B cell (primary cell): ENCODE measurements around the gene CEP63. TPM values are rescaled to one million over a fixed set of nuclear protein-coding genes. Genes with fewer than 3 reads are reported as not detected.

Source experiments
- ATAC-seq: fragments of 200-7000 bp; cut with Tn5 transposase; one replicate; pipeline ENCODE4 v1.10.0; 2021; ENCODE audit warnings: low read depth, mild to moderate bottlenecking, moderate number of reproducible peaks, moderate library complexity
- CTCF ChIA-PET: fragments of 350-600 bp; sonication (Branson Sonifier 250); formaldehyde crosslinking; loops from one replicate; lab custom pipeline; 2021; ENCODE audit warnings: antibody characterized with exemption, inconsistent platforms; lab: Charles Lee
- POLR2A ChIA-PET: fragments of 350-600 bp; sonication (Branson Sonifier 250); formaldehyde crosslinking; loops from one replicate; lab custom pipeline; 2021; ENCODE audit warnings: antibody characterized with exemption; lab: Charles Lee
- DNase-seq: peaks from one replicate; pipeline ENCODE4 v3.0.0; 2013
- H2AFZ ChIP-seq: 2 replicates; pipeline ENCODE4 v1.6.1; 2012; ENCODE audit warnings: mild to moderate bottlenecking, low read depth, low read length; ENCODE audit not compliant: insufficient read depth, poor library complexity, severe bottlenecking
- H3K27ac ChIP-seq, 2 donors: 1 replicate in 1 of 2; 2 replicates in 1 of 2; pipeline ENCODE4 v1.5.1; 2012 to 2013; ENCODE audit warnings: low read length in 2 of 2, mild to moderate bottlenecking in 2 of 2, moderate library complexity in 1 of 2
- H3K27me3 ChIP-seq, 4 experiments: fragments of 200-600 bp in 1 of 4; sonication (generic) in 1 of 4; replicated peaks in 1 of 4; 1 replicate in 2 of 4; 2 replicates in 2 of 4; pipeline versions ENCODE4 v1.6.1 to v1.7.0; 2013 to 2016; ENCODE audit warnings: low read length in 3 of 4, mild to moderate bottlenecking in 2 of 4, mixed read lengths in 1 of 4, moderate library complexity in 1 of 4; ENCODE audit not compliant: insufficient read depth in 4 of 4, control insufficient read depth in 3 of 4; ENCODE audit errors: control extremely low read depth in 1 of 4
- H3K36me3 ChIP-seq, 2 experiments: replicated peaks in 1 of 2; 1 replicate in 1 of 2; 2 replicates in 1 of 2; pipeline versions ENCODE4 v1.6.1 to v1.7.1; 2013; ENCODE audit warnings: low read length in 1 of 2; ENCODE audit not compliant: insufficient read depth in 2 of 2, control insufficient read depth in 1 of 2; ENCODE audit errors: control extremely low read depth in 1 of 2, extremely low read depth in 1 of 2
- H3K4me1 ChIP-seq, 2 donors: fragments of 200-600 bp in 1 of 2; sonication (generic) in 1 of 2; 1 replicate in 1 of 2; 2 replicates in 1 of 2; pipeline versions ENCODE4 v1.5.1 to v1.6.1; 2013 to 2017; ENCODE audit warnings: low read length in 2 of 2; ENCODE audit not compliant: control insufficient read depth in 2 of 2, insufficient read depth in 2 of 2
- H3K4me2 ChIP-seq: replicated peaks from 2 replicates; pipeline ENCODE3; 2012; ENCODE audit warnings: mild to moderate bottlenecking, low read depth, low read length; ENCODE audit not compliant: poor library complexity, severe bottlenecking
- H3K4me3 ChIP-seq, 5 experiments: fragments of 200-600 bp in 1 of 5; sonication (generic) in 1 of 5; 1 replicate in 3 of 5; 2 replicates in 2 of 5; pipeline versions ENCODE4 v1.5.1 to v1.7.0; 2011 to 2016; ENCODE audit warnings: low read length in 4 of 5, mild to moderate bottlenecking in 4 of 5, low read depth in 2 of 5, control low read depth in 1 of 5, moderate library complexity in 1 of 5; ENCODE audit not compliant: insufficient read depth in 1 of 5; ENCODE audit errors: control extremely low read depth in 1 of 5, extremely low read depth in 1 of 5
- H3K79me2 ChIP-seq: fragments of 200-600 bp; sonication (generic); one replicate; pipeline ENCODE4 v1.6.0; 2016; ENCODE audit warnings: low read length; ENCODE audit not compliant: control insufficient read depth, insufficient read depth
- H3K9ac ChIP-seq: fragments of 200-600 bp; sonication (generic); 2 replicates; pipeline ENCODE4 v1.6.1; 2017; ENCODE audit warnings: mild to moderate bottlenecking, low read length, moderate library complexity
- H3K9me3 ChIP-seq, 3 donors: one replicate each; pipeline versions ENCODE4 v1.6.1 to v1.7.1; 2013; ENCODE audit warnings: low read length in 2 of 3; ENCODE audit not compliant: control insufficient read depth in 2 of 3, insufficient read depth in 1 of 3; ENCODE audit errors: control extremely low read depth in 1 of 3
- H4K20me1 ChIP-seq: 2 replicates; pipeline ENCODE4 v1.6.0; 2012; ENCODE audit warnings: mild to moderate bottlenecking, low read length; ENCODE audit not compliant: insufficient read depth, control insufficient read depth, poor library complexity, severe bottlenecking
- H3K27ac Mint-ChIP-seq: one replicate; pipeline ENCODE4 v1.8.0; 2021; ENCODE audit warnings: mixed read lengths
- H3K27me3 Mint-ChIP-seq: one replicate; pipeline ENCODE4 v1.8.0; 2021; ENCODE audit warnings: mixed read lengths
- H3K4me1 Mint-ChIP-seq: one replicate; pipeline ENCODE4 v1.8.0; 2021; ENCODE audit warnings: mixed read lengths
- H3K4me3 Mint-ChIP-seq: one replicate; pipeline ENCODE4 v1.8.0; 2021; ENCODE audit warnings: mixed read lengths
- H3K9me3 Mint-ChIP-seq: one replicate; pipeline ENCODE4 v1.8.0; 2022; ENCODE audit warnings: mixed read lengths; ENCODE audit not compliant: insufficient read depth
- EZH2 ChIP-seq: IDR thresholded peaks from 2 replicates; pipeline ENCODE4 v1.6.1; 2012; ENCODE audit warnings: borderline replicate concordance, low read depth, mild to moderate bottlenecking, moderate library complexity, low read length; ENCODE audit not compliant: insufficient read depth, poor library complexity, severe bottlenecking
- WGBS: methylation state at CpG from one replicate; pipeline ENCODE4 v1.1.5; 2013; ENCODE audit warnings: missing lambda C conversion rate; ENCODE audit not compliant: insufficient coverage; 5-methylcytosine and 5-hydroxymethylcytosine counted together
- intact Hi-C: fragments of 100-400 bp; cut with micrococcal nuclease; formaldehyde crosslinking; loops from one replicate; pipeline ENCODE4 v1.10.0; 2022
- polyA plus RNA-seq: library from polyadenylated mRNA; depleted of rRNA; stranded (reverse); fragments of >200 nt; gene quantifications from 2 replicates; pipeline ENCODE4 v1.2.3, GENCODE V29; 2012
- total RNA-seq, 2 donors: library from RNA; stranded (reverse); fragments of 120-200 nt in 1 of 2; gene quantifications; 1 replicate in 1 of 2; 2 replicates in 1 of 2; pipeline versions ENCODE4 v1.2.3 to v1.2.4, GENCODE V29; 2013 to 2022
- TF ChIP-seq, protein P1 (sequence below): fragments of 200-600 bp; IDR thresholded peaks from one replicate; pipeline ENCODE4 v1.8.0; 2022; ENCODE audit warnings: antibody characterized with exemption, mild to moderate bottlenecking

CEP63 gene
- total and polyA plus RNA-seq, 2 donors (not counting 1 experiment from before 2014, with no cell fraction given): 9.6 to 35.6 TPM

DNA sequence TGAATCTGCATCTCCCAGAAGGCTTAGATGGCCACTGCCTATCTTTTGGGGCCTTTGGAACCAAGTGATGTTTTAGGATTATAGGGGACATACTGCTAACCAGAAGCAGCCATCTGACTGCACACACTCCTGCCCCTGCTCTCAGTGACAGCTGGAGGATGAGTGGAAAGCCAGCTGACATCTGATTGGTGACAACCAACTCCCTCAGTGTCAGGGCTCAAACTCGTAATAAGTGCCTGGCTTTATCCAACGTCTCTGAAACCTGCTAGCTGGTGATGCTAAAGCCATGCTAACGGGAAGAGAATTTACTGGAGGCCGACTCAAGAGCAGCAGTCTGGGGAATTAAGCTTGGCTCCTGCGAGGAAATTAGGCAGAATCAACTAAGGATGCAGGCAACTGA is 129.9 kb downstream of the CEP63 start:
- ATAC-seq (no peak), DNase-seq (no peak)
- TF ChIP-seq, protein P1, sequence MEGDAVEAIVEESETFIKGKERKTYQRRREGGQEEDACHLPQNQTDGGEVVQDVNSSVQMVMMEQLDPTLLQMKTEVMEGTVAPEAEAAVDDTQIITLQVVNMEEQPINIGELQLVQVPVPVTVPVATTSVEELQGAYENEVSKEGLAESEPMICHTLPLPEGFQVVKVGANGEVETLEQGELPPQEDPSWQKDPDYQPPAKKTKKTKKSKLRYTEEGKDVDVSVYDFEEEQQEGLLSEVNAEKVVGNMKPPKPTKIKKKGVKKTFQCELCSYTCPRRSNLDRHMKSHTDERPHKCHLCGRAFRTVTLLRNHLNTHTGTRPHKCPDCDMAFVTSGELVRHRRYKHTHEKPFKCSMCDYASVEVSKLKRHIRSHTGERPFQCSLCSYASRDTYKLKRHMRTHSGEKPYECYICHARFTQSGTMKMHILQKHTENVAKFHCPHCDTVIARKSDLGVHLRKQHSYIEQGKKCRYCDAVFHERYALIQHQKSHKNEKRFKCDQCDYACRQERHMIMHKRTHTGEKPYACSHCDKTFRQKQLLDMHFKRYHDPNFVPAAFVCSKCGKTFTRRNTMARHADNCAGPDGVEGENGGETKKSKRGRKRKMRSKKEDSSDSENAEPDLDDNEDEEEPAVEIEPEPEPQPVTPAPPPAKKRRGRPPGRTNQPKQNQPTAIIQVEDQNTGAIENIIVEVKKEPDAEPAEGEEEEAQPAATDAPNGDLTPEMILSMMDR: no peak
- TF ChIP-seq EZH2: no peak
- no peaks in the 10 kb centered on the region for H3K36me3 ChIP-seq
- no peaks in the 10 kb centered on the region for H4K20me1 ChIP-seq
- no peaks in the 10 kb centered on the region for H3K79me2 ChIP-seq
- no peaks in the 10 kb centered on the region for H3K27me3 Mint-ChIP-seq
- no peak overlapping the region for H3K27ac ChIP-seq
- WGBS: 95% methylated on average over 4 of the region's 5 CpGs
- H3K9me3 Mint-ChIP-seq: no peaks in the 10 kb centered on the region
- H2AFZ ChIP-seq: no peak overlapping the region
- ChIA-PET CTCF (interaction anchor here (1.0 kb wide), 1 partner anchor 12 kb away, joined by 3 read pairs; no protein-coding TSS in a partner anchor), POLR2A (no interaction called here)
- H3K4me3 ChIP-seq: no peak overlapping the region
- no peak overlapping the region for H3K27ac Mint-ChIP-seq
- no peak overlapping the region for H3K4me3 Mint-ChIP-seq
- H3K9me3 ChIP-seq: peaks cover 0 to 2% (median 0%) of the 10 kb centered on the region in 3 donors
- intact Hi-C loops: no loop called here
- no peaks in the 10 kb centered on the region for H3K27me3 ChIP-seq
- no peak overlapping the region for H3K9ac ChIP-seq
- no peak overlapping the region for H3K4me2 ChIP-seq
- no peaks in the 10 kb centered on the region for H3K4me1 ChIP-seq
- H3K4me1 Mint-ChIP-seq: no peaks in the 10 kb centered on the region

DNA sequence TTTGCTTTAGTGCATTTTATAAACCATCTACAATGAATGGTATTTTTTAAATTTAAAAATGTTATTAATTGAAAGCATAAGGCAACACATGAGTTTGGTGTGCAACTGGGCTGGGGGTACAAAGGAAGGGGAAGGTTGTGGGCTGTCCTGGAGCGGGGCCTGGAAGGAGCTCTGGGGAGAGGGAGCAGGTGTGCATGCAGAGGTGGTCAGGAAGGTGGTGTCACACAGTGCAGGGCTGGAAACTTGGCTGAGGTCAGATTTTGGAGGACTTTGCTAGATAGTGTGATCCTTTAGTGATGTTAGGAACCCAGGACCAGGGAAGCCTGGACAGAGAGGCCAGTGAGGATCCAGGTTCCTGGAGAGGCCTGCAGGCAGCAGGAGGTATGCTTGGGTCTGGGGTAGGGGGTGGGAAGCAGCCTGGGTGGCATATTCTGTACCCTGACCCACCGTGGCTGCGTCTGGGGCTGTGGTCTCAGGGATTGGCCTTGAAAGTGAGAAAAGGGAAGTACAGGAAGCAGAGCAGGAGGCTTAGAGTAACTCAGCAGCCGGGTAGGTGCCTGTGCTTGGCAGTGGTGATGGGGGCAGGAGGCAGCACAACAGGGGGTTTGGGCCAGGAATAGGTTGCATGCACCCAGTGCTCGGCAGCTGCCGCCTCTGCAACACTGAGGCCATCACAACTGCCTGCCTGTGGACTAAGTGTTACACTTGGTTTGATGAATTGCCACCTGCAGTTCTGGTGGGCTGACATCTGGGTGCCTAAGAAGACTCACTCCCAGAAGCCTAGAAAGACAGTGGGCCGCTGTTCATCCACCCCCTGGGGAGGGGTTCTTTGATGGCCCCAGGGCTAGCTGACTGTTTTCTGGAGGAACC is 132.0 kb downstream of the CEP63 start:
- Histone ChIP-seq H3K4me2 (no peak overlapping the region), H3K9me3 (peaks cover 0 to 4% (median 0%) of the 10 kb centered on the region in 3 donors), H2AFZ (no peak overlapping the region), H3K79me2 (no peaks in the 10 kb centered on the region), H3K4me3 (no peak overlapping the region), H3K9ac (no peak overlapping the region), H3K27ac (no peak overlapping the region), H3K4me1 (no peaks in the 10 kb centered on the region), H4K20me1 (no peaks in the 10 kb centered on the region), H3K36me3 (no peaks in the 10 kb centered on the region), H3K27me3 (no peaks in the 10 kb centered on the region)
- H3K27ac Mint-ChIP-seq: no peak overlapping the region
- no peaks in the 10 kb centered on the region for H3K27me3 Mint-ChIP-seq
- no peaks in the 10 kb centered on the region for H3K4me1 Mint-ChIP-seq
- POLR2A ChIA-PET: no interaction called here
- no peak for ATAC-seq
- H3K4me3 Mint-ChIP-seq: no peak overlapping the region
- 49% methylated on average over 6 of the region's 7 CpGs for WGBS
- TF ChIP-seq, protein P1: no peak
- no peak for TF ChIP-seq EZH2
- intact Hi-C loops: no loop called here
- CTCF ChIA-PET: no interaction called here
- H3K9me3 Mint-ChIP-seq: no peaks in the 10 kb centered on the region
- no peak for DNase-seq
